Measurements from ENCODE around the gene SPEN.
"Not testable (repeated sequence)": the region's sequence is repeated elsewhere in the genome, so short reads cannot be mapped to it uniquely, and the experiment has no call there.

Gene SPEN

DNA sequence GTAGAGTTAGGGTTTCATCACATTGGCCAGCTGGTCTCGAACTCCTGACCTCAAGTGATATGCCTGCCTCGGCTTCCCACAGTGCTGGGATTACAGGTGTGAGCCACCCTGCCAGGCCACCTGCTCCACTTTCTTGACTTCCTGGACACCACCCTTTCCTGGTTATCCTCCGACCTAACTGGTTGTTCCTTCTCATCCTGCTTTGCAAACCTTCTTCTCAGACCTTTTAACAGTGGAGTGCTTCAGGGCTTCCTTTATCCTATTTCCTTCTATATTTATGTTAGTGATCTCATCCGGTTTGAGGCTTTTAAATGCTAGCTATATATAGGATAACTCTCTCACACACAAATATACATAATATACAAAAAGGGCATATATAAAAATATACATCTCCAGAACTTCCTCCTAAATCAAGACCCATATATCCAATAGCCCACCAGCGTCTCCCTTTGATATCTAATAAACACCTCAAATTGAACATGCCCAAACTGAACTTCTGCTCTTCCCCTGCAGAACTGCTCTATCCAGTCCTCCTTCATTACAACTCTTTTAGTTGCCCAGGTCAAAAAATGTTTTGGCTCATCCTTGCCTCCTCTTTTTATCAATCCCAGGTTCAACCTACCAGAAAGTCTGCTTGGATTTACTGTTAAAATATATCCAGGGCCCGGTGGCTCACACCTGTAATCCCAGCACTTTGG, 20.5 kb upstream of the SPEN start:
- Mint-ChIP-seq H3K36me3 (peaks cover 4% of the 10 kb centered on the region), H3K4me3 (no peak overlapping the region), H3K9me3 (no peaks in the 10 kb centered on the region), H3K4me1 (peaks cover 20% of the 10 kb centered on the region), H3K27me3 (no peaks in the 10 kb centered on the region), H3K27ac (peak overlapping the region; percentile 79)

DNA sequence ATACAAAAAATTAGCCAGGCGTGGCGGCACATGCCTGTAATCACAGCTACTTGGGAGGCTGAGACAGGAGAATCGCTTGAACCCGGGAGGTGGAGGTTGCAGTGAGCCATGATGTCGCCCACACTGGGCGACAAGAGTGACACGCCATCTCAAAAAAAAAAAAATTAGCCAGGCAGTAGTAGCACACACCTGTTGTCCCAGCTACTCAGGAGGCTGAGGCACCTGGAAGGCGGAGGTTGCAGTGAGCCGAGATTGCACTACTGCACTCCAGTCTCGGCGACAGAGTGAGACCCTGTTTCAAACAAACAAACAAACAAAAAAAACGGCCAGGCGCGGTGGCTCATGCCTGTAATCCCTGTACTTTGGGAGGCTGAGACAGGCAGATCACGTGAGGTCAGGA, 19.9 kb upstream of the SPEN start:
- H3K27me3 Mint-ChIP-seq, H3K27ac Mint-ChIP-seq, H3K4me3 Mint-ChIP-seq, H3K36me3 Mint-ChIP-seq, H3K9me3 Mint-ChIP-seq: not testable (repeated sequence)
- peaks cover 21% of the 10 kb centered on the region for H3K4me1 Mint-ChIP-seq

DNA sequence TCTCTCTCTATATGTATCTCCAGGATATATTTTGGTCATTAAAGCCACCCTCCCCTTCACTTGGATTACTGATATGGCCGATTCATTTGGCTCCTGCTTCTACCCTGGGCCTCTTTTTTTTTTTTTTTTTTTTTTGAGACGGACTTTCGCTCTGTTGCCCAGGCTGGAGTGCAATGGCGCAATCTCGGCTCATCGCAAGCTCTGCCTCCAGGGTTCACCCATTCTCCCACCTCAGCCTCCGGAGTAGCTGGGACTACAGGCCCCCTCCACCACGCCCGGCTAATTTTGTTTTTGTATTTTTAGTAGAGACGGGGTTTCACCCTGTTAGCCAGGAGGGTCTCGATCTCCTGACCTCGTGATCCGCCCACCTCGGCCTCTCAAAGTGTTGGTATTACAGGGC, 18.6 kb upstream of the SPEN start:
- not testable (repeated sequence) for H3K9me3 Mint-ChIP-seq, H3K27me3 Mint-ChIP-seq, H3K4me3 Mint-ChIP-seq, H3K36me3 Mint-ChIP-seq, H3K27ac Mint-ChIP-seq
- peaks cover 28% of the 10 kb centered on the region for H3K4me1 Mint-ChIP-seq

DNA sequence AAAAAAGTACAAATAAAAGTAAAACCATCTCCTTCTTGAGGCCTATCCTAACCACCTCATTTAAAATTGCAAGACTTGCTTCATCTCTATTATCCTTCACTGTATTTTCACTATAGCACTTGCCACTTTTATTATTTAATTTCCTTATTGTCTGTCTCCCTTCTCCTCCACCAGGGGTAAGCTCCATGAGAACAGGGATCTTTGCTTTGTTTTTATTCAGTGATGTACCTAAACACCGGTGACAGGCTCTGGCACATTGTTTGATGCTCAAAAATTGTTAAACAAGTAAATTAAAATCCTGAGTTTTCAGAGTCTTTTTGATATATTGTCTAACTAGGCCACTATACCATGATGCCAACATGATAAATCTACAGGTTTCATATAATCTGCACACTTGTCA, 17.2 kb upstream of the SPEN start:
- Mint-ChIP-seq H3K27me3 (no peaks in the 10 kb centered on the region), H3K4me3 (no peak overlapping the region), H3K36me3 (peaks cover 4% of the 10 kb centered on the region), H3K9me3 (no peaks in the 10 kb centered on the region), H3K27ac (peak overlapping the region; percentile 9), H3K4me1 (peaks cover 34% of the 10 kb centered on the region)

DNA sequence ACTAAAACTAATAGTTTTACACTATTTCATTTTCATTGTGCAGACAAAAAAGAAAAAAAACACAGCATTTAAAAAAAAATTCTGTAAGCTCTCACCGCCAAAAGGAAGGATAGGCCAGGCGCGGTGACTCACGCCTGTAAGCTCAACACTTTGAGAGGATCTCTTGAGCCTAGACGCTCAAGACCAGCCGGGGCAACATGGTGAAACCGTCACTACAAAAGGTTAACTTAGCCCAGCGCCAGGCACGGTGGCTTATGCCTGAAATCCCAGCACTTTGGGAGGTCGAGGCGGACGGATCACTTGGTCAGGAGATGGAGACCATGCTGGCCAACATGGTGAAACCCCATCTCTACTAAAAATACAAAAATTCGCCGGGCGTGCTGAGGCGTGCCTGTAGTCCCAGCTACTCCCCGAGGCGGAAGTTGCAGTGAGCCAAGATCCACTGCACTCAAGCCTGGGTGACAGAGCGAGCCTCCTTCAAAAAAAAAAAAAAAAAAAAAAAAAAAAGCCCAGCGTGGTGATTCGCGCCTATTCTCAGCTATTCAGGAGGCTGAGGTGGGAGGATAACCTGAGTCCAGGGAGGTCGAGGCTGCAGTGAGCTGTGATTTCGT, 14.3 kb upstream of the SPEN start:
- Mint-ChIP-seq H3K36me3 (peaks cover 4% of the 10 kb centered on the region), H3K27ac (peak overlapping the region; percentile 97), H3K4me3 (peak overlapping the region; percentile 95), H3K4me1 (peaks cover 34% of the 10 kb centered on the region), H3K27me3 (no peaks in the 10 kb centered on the region), H3K9me3 (no peaks in the 10 kb centered on the region)

DNA sequence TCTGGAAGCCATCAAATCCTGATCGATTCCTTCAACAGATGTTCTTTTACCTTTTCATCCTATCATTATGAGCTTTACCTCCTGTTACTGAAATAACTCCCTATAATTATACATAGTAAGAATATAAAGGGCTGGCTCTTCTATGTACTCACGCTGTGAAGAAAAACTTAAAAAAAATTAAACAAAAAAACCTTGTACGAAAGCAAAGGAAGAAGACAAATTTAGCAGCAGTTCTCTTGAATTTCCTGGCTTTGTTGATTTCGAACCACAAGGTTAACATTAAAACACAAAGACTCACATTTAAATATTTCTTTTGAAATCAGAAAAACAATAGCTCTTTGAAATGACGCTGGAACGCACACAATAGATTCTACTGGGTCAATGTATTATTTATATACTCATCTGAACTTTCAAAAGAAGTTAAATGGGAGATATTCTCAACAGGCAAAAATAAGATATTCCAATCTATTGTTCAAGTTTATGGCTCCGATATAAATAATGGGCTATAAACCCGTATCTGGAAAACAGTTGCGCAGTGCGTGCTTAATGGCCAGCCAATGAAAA, 13.6 kb upstream of the SPEN start:
- H3K27me3 Mint-ChIP-seq: no peaks in the 10 kb centered on the region
- peak overlapping the region; percentile 95 for H3K4me3 Mint-ChIP-seq
- peak overlapping the region; percentile 97 for H3K27ac Mint-ChIP-seq
- H3K4me1 Mint-ChIP-seq: peaks cover 34% of the 10 kb centered on the region
- no peaks in the 10 kb centered on the region for H3K9me3 Mint-ChIP-seq
- H3K36me3 Mint-ChIP-seq: peaks cover 4% of the 10 kb centered on the region

DNA sequence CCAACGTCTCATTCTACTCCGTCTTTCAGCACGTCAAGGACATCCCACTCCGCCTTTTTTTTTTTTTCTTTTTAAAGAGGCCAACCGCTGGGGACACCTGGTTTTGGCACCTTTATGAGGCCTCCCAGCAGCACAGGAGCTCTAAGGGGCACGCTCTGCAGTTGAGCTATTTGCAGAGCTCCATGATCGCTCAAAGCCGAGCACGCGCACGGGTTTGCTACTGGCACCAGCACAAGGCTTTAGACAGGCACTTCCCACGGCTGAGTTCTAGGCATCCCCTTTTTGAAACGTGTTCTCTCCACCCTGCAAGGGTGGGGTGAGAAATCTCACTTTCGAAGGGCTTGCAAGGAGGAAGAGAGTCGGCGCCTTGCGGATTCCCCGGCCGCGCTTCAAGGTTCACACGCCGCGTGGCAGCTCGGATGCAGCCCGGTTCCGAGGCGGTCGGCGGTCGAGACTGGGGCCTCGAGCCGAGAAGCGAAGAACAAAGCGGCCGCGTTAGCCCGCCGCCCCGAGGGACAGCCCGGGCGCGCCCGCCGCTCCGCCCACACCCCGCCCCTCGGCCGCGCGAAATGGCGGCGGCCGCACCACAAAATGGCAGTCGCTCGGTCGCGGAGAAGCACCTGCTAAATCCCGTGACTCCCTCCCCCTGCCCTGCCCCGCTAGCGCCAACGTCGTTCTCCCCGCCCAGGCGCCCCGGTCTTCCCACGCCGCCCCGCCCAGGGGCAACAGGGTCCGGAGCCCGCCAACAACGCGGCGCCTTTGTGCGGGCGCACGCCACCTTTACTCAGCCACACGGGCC, 12.9 kb upstream of the SPEN start:
- Mint-ChIP-seq H3K27me3 (no peaks in the 10 kb centered on the region), H3K4me3 (peak overlapping the region; percentile 95), H3K9me3 (no peaks in the 10 kb centered on the region), H3K36me3 (peaks cover 4% of the 10 kb centered on the region), H3K27ac (peak overlapping the region; percentile 97), H3K4me1 (peaks cover 33% of the 10 kb centered on the region)

DNA sequence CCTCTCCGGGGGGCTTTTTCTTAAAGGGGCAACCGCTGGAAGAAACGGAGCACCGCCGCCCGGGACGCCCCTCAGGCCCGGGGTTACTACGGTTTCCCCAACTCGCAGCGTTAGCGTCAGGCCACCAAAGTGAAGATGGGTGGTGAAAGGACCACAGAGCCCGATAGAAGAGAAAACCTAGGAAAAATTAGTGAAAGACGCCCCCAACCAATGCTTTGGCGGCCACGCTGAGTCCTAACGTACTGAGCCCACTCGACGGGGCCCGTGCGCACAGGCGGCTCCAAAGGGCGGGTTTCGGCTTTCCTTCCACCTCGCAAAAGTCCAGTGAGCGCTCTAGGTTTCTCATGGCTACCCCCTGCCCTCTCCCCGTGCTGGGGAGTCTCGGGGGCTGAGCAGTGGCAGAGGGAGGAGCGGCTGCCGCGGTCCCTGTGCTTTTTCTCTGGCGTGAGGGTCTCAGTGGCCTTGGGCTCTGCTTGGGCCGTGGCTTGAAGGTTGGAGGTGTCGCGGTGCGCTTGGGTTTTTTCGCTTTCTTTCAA, 12.2 kb upstream of the SPEN start:
- Mint-ChIP-seq H3K9me3 (no peaks in the 10 kb centered on the region), H3K4me3 (peak overlapping the region; percentile 95), H3K4me1 (peaks cover 26% of the 10 kb centered on the region), H3K36me3 (peaks cover 4% of the 10 kb centered on the region), H3K27ac (peak overlapping the region; percentile 97), H3K27me3 (no peaks in the 10 kb centered on the region)

DNA sequence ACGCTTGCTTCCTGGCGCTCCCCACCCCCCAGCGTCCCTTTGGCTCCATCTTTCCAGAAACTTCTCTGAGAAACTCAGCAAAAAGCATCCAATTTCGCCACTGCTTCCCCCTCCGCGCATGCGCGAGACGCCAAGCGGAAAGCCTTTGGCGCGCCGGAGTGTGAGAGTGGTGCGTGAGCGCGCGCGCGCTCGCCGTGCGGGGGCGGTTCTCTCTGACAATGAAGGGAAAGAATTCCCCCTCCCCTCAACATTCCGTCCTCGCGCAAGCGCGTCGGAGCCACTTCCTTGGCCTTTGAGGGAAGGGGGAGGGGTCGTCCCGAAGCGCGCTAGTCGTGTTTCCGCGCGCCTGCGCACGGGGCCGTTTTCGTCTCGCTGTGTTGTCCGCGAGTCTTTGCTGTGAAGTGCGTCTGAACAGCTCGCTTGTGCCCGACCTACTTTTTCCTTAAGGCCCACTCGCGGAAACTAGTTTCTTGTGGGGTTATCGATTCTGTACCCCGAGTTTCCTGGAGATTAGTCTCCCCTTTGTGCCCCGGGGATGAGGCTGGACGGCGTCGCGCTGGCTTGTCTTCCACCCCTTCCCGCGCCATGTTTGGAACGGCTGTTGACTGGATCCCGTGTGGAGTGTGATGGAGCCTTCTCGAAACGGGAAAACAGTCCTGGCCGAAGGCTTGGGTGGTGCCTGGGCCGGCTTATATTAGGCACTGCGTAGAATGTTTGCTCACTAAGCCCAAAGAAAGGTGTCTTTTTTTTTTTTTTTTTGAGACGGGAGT, 11.6 kb upstream of the SPEN start:
- H3K4me3 Mint-ChIP-seq: peak overlapping the region; percentile 95
- peaks cover 25% of the 10 kb centered on the region for H3K4me1 Mint-ChIP-seq
- peaks cover 4% of the 10 kb centered on the region for H3K36me3 Mint-ChIP-seq
- no peaks in the 10 kb centered on the region for H3K27me3 Mint-ChIP-seq
- H3K9me3 Mint-ChIP-seq: no peaks in the 10 kb centered on the region
- peak overlapping the region; percentile 97 for H3K27ac Mint-ChIP-seq

DNA sequence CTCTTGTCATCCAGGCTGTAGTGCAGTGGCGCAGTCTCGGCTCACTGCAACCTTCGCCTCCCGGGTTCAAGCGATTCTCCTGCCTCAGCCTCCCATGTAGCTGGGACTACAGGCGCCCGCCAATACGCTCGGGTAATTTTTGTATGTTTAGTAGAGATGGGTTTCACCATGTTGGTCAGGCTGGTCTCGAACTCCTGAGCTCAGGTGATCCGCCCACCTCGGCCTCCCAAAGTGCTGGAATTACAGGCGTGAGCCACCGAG, 11.1 kb upstream of the SPEN start:
- Mint-ChIP-seq H3K27ac (peak overlapping the region; percentile 97), H3K4me3 (peak overlapping the region; percentile 95), H3K4me1 (peaks cover 25% of the 10 kb centered on the region)
- H3K36me3 Mint-ChIP-seq, H3K27me3 Mint-ChIP-seq, H3K9me3 Mint-ChIP-seq: not testable (repeated sequence)

DNA sequence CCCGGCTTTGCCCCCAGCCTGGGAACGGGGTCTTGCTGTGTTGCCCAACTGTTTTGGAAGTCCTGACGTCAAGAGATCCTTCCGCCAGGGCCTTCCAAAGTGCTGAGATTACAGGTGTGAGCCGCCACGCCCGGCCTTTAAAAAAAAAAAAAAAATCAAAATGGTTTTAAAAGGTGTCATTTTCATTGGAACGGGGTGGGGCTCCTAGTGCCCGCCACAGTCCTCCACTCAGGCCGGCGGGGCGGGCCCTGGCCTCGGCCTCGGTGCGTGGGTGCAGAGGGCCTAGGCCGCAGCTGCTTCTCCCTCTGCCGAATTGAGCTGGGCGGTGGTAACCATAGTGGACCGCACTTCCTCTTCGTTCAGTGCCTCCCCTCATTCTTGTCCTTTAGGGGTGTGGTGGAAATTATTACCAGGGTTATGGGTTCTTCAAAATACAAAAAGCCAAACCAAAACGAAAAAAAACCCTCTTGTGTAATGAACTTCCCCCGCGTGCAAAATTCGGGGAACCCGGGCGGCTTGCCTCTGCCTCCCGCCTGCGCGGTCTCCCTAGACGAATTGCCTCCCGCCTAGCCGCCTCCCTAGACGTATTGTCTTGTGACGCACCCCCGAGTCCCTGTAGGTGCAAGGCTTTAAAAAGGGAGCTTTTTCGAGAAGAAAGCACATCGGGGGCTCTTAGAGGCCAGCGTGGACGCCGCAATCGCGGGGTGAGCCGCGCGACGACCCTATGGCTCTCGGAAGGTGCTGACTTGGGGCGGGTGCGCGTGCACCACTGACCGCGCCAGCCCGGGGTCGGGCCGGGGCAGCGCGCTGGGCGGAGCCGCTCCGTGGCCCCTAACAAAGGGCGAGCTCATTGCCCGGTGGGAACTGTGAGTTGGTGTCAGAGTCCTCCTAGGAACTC, 10.5 kb upstream of the SPEN start:
- Mint-ChIP-seq H3K36me3 (no peaks in the 10 kb centered on the region), H3K9me3 (no peaks in the 10 kb centered on the region), H3K27me3 (no peaks in the 10 kb centered on the region), H3K4me3 (peak overlapping the region; percentile 95), H3K4me1 (peaks cover 19% of the 10 kb centered on the region), H3K27ac (peak overlapping the region; percentile 82)

DNA sequence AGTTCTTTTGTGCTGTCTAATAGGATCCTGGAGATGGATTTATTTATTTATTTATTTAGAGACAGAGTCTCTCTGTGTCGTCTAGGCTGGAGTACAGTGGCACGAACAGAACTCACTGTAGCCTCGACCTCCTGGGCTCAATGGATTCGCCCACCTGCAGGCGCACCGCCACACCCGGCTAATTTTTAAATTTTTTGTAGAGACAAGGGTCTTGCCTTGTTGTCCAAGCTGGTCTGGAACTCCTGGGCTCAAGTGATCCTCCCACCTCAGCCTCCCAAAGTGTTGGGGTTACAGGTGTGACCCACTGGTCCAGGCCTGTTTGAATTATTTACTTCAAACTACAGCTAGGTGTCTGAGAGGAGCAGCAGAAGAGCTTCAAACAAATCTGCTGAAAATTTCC, 9.6 kb upstream of the SPEN start:
- Mint-ChIP-seq H3K36me3 (no peaks in the 10 kb centered on the region), H3K4me3 (no peak overlapping the region), H3K4me1 (peaks cover 15% of the 10 kb centered on the region), H3K27me3 (no peaks in the 10 kb centered on the region), H3K9me3 (no peaks in the 10 kb centered on the region), H3K27ac (peak overlapping the region; percentile 8)

DNA sequence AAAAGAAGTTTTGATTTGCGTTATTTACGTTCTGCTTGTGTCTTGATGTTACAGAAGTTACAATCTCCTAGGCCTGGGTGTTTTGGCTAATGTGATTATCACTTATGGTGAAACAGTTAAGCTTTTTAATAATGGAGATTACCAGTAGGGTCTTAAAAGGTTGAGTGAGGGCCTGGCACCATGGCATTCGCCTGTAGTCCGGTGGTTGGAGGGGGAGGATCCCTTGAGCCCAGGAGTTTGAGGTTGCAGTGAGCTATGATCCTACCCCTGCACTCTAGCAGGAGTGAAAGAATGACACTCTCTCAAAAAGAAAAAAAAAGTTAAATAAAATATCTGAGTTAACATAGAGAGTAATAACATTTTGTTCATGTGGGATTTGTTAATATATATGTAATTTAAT, 8.8 kb upstream of the SPEN start:
- H3K27ac Mint-ChIP-seq: no peak overlapping the region

DNA sequence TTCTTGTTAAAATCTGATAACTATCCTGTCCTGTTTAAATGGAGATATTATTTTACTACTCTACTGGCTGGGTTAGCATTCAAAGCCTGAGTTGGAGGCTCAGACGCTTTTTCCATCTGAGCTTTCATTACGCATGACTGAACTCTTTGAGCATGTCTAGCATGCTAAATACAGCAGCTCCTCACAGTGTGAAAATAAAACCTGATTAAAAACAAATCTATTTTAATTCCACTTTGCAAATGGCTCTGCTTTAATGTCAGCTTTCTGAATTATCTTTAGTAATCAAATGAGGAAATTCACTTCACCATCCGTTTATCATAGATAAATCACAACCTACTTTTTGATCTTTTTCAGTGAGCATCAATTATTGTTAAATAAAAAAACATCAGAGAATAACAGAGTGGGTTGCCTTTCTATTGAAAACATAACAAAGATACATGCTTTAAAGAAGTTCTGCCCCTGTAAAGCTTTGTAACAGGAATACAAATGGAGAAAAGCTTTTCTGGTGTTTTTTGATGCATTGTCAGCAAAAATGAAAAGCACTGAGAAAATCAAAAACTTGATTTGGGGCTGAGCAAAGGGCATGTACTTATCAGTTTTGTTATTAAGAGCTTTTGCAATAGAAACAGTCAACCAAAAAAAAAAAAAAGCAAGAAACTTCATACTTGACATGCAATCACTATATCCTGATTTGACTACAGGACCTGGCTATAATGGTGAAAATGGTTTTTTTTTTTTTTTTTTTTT, 3.5 kb upstream of the SPEN start:
- Mint-ChIP-seq H3K27me3 (no peaks in the 10 kb centered on the region), H3K4me3 (no peak overlapping the region), H3K36me3 (no peaks in the 10 kb centered on the region), H3K27ac (no peak overlapping the region), H3K4me1 (peaks cover 20% of the 10 kb centered on the region), H3K9me3 (no peaks in the 10 kb centered on the region)

More for the DNA sequence above, 8.8 kb upstream of the SPEN start:
- no peaks in the 10 kb centered on the region for H3K27me3 Mint-ChIP-seq
- H3K4me3 Mint-ChIP-seq: no peak overlapping the region
- H3K9me3 Mint-ChIP-seq: no peaks in the 10 kb centered on the region
- H3K4me1 Mint-ChIP-seq: peaks cover 13% of the 10 kb centered on the region
- no peaks in the 10 kb centered on the region for H3K36me3 Mint-ChIP-seq
